HCT116 (cell line): ENCODE data around the gene MAN2A2. TPM values are rescaled to one million over a fixed set of nuclear protein-coding genes. Genes with fewer than 3 reads are reported as not detected.

Source experiments
- ATAC-seq: fragments of 200-7000 bp; cut with Tn5 transposase; 2 replicates; pipeline ENCODE4 v1.9.1; 2020; ENCODE audit warnings: mild to moderate bottlenecking, moderate library complexity
- BruUV-seq: library from RNA; stranded (reverse); fragments of 400-500 nt; replicated peaks from 2 replicates; lab custom pipeline; 2021; lab: Mats Ljungman, UMichigan
- CTCF ChIA-PET: fragments of 300-600 bp; sonication (Branson Sonifier 250); formaldehyde crosslinking; loops from one replicate; lab custom pipeline; 2021; ENCODE audit warnings: antibody characterized with exemption; lab: Charles Lee
- POLR2A ChIA-PET: fragments of 300-600, 350-600 bp; sonication (Branson Sonifier 250); formaldehyde crosslinking; loops from one replicate; lab custom pipeline; 2021; ENCODE audit warnings: antibody characterized with exemption; lab: Charles Lee
- RAD21 ChIA-PET, 2 experiments: fragments of 300-600 bp; sonication (Branson Sonifier 250); formaldehyde crosslinking; loops; one replicate each; lab custom pipeline; 2023; ENCODE audit warnings: low total read pairs in 2 of 2; ENCODE audit not compliant: uncharacterized antibody in 2 of 2, unreplicated experiment in 2 of 2, low non-redundant PET in 1 of 2; lab: Charles Lee
- DNase-seq: peaks from one replicate; pipeline ENCODE4 v3.0.0-alpha.2; 2010; ENCODE audit warnings: low read depth, low spot score
- H2AFZ ChIP-seq: fragments of 200-600 bp; shearing (Covaris generic), sonication (generic); 2 replicates; pipeline ENCODE4 v1.6.1; 2017; ENCODE audit warnings: low read depth, mixed run types, mixed read lengths, antibody characterized with exemption, low read length; ENCODE audit not compliant: poor library complexity, severe bottlenecking
- H3K27ac ChIP-seq: 2 replicates; pipeline ENCODE4 v1.5.1; 2012; ENCODE audit warnings: low read depth, low read length
- H3K27me3 ChIP-seq: fragments of 200-600 bp; sonication (generic); 2 replicates; pipeline ENCODE4 v1.6.1; 2016; ENCODE audit warnings: mixed run types, low read length, mixed read lengths; ENCODE audit not compliant: insufficient read depth
- H3K36me3 ChIP-seq, 2 experiments: fragments of 200-500 bp in 1 of 2; fragments of 200-600 bp in 1 of 2; sonication (Bioruptor generic) in 1 of 2; sonication (generic) in 1 of 2; 2 replicates each; pipeline versions ENCODE4 v1.5.1 to v1.6.1; 2014 to 2016; ENCODE audit warnings: low read length in 2 of 2, inconsistent platforms in 1 of 2, mixed read lengths in 1 of 2, mixed run types in 1 of 2; ENCODE audit not compliant: insufficient read depth in 2 of 2, control insufficient read depth in 1 of 2
- H3K4me1 ChIP-seq, 2 experiments: fragments of 200-600 bp in 1 of 2; sonication (generic) in 1 of 2; 2 replicates each; pipeline versions ENCODE4 v1.5.1 to v1.6.1; 2012 to 2017; ENCODE audit warnings: low read length in 2 of 2, inconsistent platforms in 1 of 2, mild to moderate bottlenecking in 1 of 2, mixed read lengths in 1 of 2, mixed run types in 1 of 2, moderate library complexity in 1 of 2; ENCODE audit not compliant: insufficient read depth in 2 of 2, control insufficient read depth in 1 of 2
- H3K4me2 ChIP-seq: fragments of 200-600 bp; sonication (generic); 2 replicates; pipeline ENCODE4 v1.6.1; 2017; ENCODE audit warnings: mixed run types, low read length, mixed read lengths
- H3K4me3 ChIP-seq, 2 experiments: fragments of 200-600 bp in 1 of 2; sonication (generic) in 1 of 2; replicated peaks in 1 of 2; 2 replicates each; pipeline ENCODE4 v1.5.1; 2011 to 2016; ENCODE audit warnings: low read length in 2 of 2, control low read depth in 1 of 2, low read depth in 1 of 2, mild to moderate bottlenecking in 1 of 2, mixed read lengths in 1 of 2, mixed run types in 1 of 2
- H3K79me2 ChIP-seq: fragments of 200-600 bp; sonication (generic); 2 replicates; pipeline ENCODE4 v1.6.1; 2017; ENCODE audit warnings: mild to moderate bottlenecking, mixed run types, low read length, moderate library complexity, mixed read lengths; ENCODE audit not compliant: insufficient read depth
- H3K9ac ChIP-seq: fragments of 200-600 bp; sonication (generic); 2 replicates; pipeline ENCODE4 v1.6.1; 2016; ENCODE audit warnings: low read length, mixed read lengths
- H3K9me2 ChIP-seq: fragments of 200-600 bp; sonication (generic), shearing (Covaris generic); 2 replicates; pipeline ENCODE4 v1.6.1; 2017; ENCODE audit warnings: mixed run types, mild to moderate bottlenecking, moderate library complexity; ENCODE audit not compliant: insufficient read depth
- H3K9me3 ChIP-seq, 2 experiments: fragments of 200-500 bp in 1 of 2; fragments of 200-600 bp in 1 of 2; sonication (Bioruptor generic) in 1 of 2; sonication (generic) in 1 of 2; 2 replicates each; pipeline ENCODE4 v1.6.1; 2014 to 2017; ENCODE audit warnings: low read length in 2 of 2, mixed read lengths in 2 of 2, inconsistent platforms in 1 of 2, low read depth in 1 of 2, mild to moderate bottlenecking in 1 of 2, mixed run types in 1 of 2, moderate library complexity in 1 of 2; ENCODE audit not compliant: control insufficient read depth in 1 of 2, insufficient read depth in 1 of 2
- H4K20me1 ChIP-seq: fragments of 200-600 bp; sonication (generic), shearing (Covaris generic); 2 replicates; pipeline ENCODE4 v1.6.1; 2017; ENCODE audit warnings: mixed run types, mild to moderate bottlenecking, moderate library complexity; ENCODE audit not compliant: insufficient read depth
- CBX3 ChIP-seq: IDR thresholded peaks from 2 replicates; pipeline ENCODE4 v1.6.1; 2012; ENCODE audit warnings: low read depth
- CEBPB ChIP-seq: IDR thresholded peaks from 2 replicates; pipeline ENCODE4 v1.6.1; 2012; ENCODE audit warnings: low read depth
- EGR1 ChIP-seq: IDR thresholded peaks from 2 replicates; pipeline ENCODE4 v1.6.1; 2012; ENCODE audit warnings: low read depth
- EZH2 ChIP-seq: fragments of 200-600 bp; sonication (generic); IDR thresholded peaks from 2 replicates; pipeline ENCODE4 v1.6.1; 2017; ENCODE audit warnings: antibody characterized with exemption, mixed run types
- FOSL1 ChIP-seq: IDR thresholded peaks from 2 replicates; pipeline ENCODE4 v1.6.1; 2012; ENCODE audit warnings: low read depth
- JUND ChIP-seq: IDR thresholded peaks from 2 replicates; pipeline ENCODE4 v1.6.1; 2012
- TCF7L2 ChIP-seq: IDR thresholded peaks from 2 replicates; pipeline ENCODE4 v1.7.0; 2011; ENCODE audit warnings: borderline replicate concordance, inconsistent platforms; ENCODE audit not compliant: insufficient read depth, insufficient read length; ENCODE audit errors: extremely low read depth
- YY1 ChIP-seq: IDR thresholded peaks from 2 replicates; pipeline ENCODE4 v1.6.1; 2011; ENCODE audit warnings: low read length, low read depth, moderate library complexity, mild to moderate bottlenecking; ENCODE audit not compliant: insufficient replicate concordance; ENCODE audit errors: extremely low read depth
- intact Hi-C: fragments of 100-400 bp; cut with micrococcal nuclease; formaldehyde crosslinking; loops from 2 replicates; pipeline ENCODE4 v1.10.0; 2022
- total RNA-seq: library from RNA; stranded (reverse); gene quantifications from one replicate; pipeline ENCODE4 v1.2.1, GENCODE V29; 2021; ENCODE audit not compliant: unreplicated experiment
- TF ChIP-seq, protein P1 (sequence below), 3 experiments: fragments of 200-600 bp in 1 of 3; sonication (generic) in 1 of 3; IDR thresholded peaks in 2 of 3; conservative IDR thresholded peaks in 1 of 3; 2 replicates each; pipeline ENCODE4 v1.5.1; 2012 to 2017; ENCODE audit warnings: low read depth in 2 of 3, low read length in 2 of 3, antibody characterized with exemption in 1 of 3, borderline replicate concordance in 1 of 3, control low read depth in 1 of 3, mild to moderate bottlenecking in 1 of 3, mixed read lengths in 1 of 3, mixed run types in 1 of 3, moderate library complexity in 1 of 3; ENCODE audit not compliant: insufficient read depth in 1 of 3
- TF ChIP-seq, protein P2 (sequence below): IDR thresholded peaks from 2 replicates; pipeline ENCODE4 v1.6.1; 2012
- TF ChIP-seq, protein P3 (sequence below): IDR thresholded peaks from 2 replicates; pipeline ENCODE4 v1.6.1; 2012; ENCODE audit warnings: low read depth

Gene MAN2A2
- total RNA-seq, 1 experiment from 2014 or later = 44.9 TPM

DNA sequence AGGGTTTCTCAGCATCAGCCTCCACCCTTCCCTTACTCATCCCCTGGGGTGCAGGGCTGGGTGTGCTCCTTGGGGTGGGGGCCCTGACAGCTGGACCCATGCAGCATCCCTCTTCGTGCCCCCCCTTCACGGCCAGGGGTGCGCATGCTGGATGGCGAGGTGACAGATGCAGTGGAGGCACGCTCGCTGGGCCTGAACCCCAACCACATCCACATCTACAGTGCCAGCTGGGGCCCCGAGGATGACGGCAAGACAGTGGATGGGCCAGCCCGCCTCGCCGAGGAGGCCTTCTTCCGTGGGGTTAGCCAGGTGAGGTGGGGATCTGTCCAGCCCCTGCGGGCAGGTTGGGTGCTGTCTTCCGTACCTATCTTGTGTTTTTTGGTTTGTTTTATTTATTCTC is 25.1 kb upstream of the MAN2A2 start:
- no peak for ATAC-seq
- Histone ChIP-seq H3K79me2 (peaks cover 20% of the 10 kb centered on the region), H3K9me2 (no peaks in the 10 kb centered on the region), H3K4me1 (peaks cover 15 to 16% of the 10 kb centered on the region in 2 experiments), H3K9me3 (no peaks in the 10 kb centered on the region), H3K9ac (no peak overlapping the region), H3K4me3 (no peak overlapping the region), H3K4me2 (no peak overlapping the region), H2AFZ (no peak overlapping the region), H3K27me3 (no peaks in the 10 kb centered on the region), H3K27ac (no peak overlapping the region), H4K20me1 (no peaks in the 10 kb centered on the region), H3K36me3 (peaks cover 10 to 11% of the 10 kb centered on the region in 2 experiments; a peak in 3 of 4 replicates)
- ChIA-PET CTCF (no interaction called here), RAD21 (no interaction called here), POLR2A (no interaction called here)
- BruUV-seq = no TSS peak
- DNase-seq = no peak
- TF ChIP-seq EZH2 (no peak), CEBPB (no peak), YY1 (no peak), JUND (no peak), TCF7L2 (no peak), EGR1 (no peak), CBX3 (no peak), FOSL1 (no peak)
- TF ChIP-seq, protein P1, sequence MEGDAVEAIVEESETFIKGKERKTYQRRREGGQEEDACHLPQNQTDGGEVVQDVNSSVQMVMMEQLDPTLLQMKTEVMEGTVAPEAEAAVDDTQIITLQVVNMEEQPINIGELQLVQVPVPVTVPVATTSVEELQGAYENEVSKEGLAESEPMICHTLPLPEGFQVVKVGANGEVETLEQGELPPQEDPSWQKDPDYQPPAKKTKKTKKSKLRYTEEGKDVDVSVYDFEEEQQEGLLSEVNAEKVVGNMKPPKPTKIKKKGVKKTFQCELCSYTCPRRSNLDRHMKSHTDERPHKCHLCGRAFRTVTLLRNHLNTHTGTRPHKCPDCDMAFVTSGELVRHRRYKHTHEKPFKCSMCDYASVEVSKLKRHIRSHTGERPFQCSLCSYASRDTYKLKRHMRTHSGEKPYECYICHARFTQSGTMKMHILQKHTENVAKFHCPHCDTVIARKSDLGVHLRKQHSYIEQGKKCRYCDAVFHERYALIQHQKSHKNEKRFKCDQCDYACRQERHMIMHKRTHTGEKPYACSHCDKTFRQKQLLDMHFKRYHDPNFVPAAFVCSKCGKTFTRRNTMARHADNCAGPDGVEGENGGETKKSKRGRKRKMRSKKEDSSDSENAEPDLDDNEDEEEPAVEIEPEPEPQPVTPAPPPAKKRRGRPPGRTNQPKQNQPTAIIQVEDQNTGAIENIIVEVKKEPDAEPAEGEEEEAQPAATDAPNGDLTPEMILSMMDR (IDR thresholded peaks at IDR 0.05 in 2 of 3, conservative IDR thresholded peaks at IDR 0.05 in 1 of 3; ENCODE audit: borderline replicate concordance in 1 of 3, insufficient read depth in 1 of 3, low read depth in 2 of 3, low read length in 2 of 3) = no peak
- TF ChIP-seq, protein P2, sequence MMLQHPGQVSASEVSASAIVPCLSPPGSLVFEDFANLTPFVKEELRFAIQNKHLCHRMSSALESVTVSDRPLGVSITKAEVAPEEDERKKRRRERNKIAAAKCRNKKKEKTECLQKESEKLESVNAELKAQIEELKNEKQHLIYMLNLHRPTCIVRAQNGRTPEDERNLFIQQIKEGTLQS = no peak
- TF ChIP-seq, protein P3, sequence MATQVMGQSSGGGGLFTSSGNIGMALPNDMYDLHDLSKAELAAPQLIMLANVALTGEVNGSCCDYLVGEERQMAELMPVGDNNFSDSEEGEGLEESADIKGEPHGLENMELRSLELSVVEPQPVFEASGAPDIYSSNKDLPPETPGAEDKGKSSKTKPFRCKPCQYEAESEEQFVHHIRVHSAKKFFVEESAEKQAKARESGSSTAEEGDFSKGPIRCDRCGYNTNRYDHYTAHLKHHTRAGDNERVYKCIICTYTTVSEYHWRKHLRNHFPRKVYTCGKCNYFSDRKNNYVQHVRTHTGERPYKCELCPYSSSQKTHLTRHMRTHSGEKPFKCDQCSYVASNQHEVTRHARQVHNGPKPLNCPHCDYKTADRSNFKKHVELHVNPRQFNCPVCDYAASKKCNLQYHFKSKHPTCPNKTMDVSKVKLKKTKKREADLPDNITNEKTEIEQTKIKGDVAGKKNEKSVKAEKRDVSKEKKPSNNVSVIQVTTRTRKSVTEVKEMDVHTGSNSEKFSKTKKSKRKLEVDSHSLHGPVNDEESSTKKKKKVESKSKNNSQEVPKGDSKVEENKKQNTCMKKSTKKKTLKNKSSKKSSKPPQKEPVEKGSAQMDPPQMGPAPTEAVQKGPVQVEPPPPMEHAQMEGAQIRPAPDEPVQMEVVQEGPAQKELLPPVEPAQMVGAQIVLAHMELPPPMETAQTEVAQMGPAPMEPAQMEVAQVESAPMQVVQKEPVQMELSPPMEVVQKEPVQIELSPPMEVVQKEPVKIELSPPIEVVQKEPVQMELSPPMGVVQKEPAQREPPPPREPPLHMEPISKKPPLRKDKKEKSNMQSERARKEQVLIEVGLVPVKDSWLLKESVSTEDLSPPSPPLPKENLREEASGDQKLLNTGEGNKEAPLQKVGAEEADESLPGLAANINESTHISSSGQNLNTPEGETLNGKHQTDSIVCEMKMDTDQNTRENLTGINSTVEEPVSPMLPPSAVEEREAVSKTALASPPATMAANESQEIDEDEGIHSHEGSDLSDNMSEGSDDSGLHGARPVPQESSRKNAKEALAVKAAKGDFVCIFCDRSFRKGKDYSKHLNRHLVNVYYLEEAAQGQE = no peak
- intact Hi-C loops = no loop called here
